NCI-H526 (cell line): Measurements from ENCODE around the gene GBE1.

Experiments
- DNase-seq, 2 experiments: peaks; one replicate each; lab custom pipeline; 2025; lab: John Stamatoyannopoulos, UW

GBE1 gene

DNA sequence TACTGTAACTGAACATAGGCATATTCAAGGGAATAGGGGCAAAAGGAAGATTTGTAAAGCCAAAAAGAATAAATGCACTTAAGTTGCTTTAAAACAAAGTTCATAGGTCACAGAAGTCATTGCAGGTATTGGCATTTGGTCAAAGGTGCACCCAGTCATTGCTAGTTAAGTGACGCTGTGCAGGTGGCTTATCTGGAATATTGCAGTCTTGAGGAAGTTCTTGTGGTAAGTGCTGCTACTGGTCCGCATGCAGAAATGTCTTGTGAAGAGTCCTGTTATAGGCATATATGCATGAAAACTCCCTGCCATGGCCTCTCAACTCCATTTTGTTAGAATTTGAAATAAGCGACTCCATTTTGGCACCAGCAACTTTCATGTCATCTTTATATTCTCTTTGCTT lies 293.1 kb downstream of the GBE1 start:
- DNase-seq = no peak

DNA sequence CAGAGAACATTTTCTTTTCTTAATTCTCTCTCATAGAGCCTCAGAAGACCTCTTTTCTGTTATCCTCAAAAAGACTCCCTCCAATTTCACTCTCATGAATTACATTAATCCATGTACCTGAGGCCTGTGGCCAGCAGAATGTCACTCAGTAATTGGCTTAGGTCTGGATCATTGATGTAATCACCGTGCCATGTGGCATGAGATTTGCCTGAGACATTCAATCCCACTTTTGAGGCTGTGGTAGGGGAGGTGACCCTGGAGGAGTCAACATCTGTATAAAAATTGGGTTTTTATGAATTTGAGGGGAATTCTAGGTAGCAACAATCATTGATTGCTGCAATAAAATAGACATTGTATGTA lies 295.3 kb downstream of the GBE1 start:
- DNase-seq = no peak

DNA sequence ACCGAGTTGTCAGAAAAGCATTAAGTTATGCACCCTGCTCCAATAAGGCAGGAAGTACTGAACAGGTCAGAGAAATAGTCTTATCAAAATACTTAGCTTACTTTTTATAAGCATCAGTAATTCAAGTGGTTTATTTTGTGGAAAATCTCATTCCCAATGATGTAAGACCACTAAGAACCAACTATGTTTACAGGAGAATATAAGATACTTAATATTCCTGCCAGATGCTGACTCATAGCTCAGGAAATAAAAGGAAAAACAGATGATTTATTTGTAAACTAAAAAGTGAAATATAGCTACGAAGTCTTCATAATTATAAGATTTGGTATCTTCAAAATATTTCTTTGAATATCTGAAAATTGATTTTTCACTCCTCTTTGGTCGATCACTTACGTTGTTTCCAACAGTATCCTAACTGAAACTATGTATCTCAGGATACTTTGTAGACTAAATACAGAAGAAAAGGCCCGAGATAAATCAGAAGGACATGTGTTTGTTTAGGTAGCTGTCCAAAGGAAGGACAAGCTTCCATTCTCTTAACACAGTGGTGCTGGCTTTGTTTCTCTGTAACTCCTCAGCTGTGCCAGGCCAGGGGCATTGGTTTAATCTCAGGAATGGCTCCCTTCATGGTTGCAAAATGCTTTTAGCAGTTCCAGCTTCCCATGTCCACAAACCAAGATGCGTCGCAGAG lies 295.8 kb downstream of the GBE1 start:
- no peak for DNase-seq

DNA sequence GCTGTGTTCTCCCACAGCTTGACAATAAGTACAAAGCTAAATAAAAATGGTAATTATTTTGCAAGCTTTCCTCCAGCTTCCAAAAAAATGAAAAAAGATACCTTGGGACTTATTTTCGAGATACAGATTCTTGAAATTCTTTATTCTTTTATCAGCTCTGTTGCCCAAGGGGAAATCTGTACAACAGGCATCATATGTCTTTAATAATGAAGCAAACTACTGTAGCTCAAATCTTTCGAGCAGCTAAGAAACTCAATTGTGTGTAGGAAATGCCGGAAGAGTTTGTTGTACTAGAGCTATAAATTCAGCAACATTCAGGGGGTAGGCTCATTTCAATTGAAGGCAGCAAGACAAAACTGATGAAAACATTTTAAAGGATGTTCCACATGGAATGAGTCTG lies 297.7 kb downstream of the GBE1 start:
- DNase-seq = no peak

DNA sequence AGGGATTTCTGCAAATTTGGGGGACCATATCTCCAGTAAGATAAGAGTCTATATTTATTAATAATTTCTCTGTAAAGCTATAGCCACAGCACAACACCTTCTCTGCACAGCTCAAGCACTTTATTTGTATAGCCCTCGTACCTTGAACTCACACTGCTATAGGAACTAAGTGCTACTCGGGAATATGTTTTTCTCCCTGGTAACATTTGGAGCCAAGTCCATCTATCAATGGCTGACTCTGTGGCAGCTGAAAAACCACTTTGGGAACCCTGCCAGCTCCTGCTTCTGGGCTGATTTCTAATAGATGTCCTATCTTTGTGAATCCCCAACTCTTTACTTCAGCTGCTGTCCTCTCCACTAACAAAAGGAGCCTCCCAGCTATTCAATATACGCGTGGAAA lies 298.5 kb downstream of the GBE1 start:
- no peak for DNase-seq

DNA sequence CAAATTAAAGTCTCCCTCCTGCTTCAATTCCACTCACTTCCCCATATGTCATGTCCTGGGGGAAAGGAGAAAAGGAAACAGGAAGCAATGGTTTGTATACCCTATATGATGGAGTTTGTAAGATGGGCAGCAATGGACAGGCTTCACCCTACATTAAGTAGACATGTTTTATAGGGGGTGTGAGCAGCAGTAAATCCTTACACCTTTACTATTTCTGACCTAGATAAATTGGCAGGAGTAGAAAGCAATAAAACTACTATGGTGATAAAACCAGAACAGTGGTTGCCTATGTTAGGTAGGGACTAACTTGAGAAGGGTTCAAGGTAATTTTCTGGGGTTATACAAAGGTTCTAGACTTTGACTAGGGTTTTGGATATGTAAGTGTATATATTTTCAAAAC lies 301.7 kb downstream of the GBE1 start:
- DNase-seq = no peak

DNA sequence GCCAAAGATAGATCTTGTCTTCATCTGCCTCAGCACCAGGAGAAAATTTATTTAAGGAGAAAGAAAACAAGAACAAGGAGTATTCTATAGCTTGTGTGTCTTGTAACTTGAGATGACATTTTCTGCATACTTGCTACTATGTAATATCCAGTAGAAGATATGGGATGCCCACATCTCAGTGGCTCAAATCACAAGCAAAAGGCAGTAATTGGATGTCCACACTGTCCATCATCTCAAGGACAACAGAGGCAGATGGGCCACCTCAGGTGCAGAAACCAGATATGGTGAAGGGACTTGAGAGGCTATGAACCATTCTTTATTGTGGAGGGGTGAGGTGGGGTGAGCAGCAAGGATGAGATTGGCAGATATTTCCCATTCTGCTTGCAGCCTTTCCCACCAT lies 309.0 kb downstream of the GBE1 start:
- no peak for DNase-seq

DNA sequence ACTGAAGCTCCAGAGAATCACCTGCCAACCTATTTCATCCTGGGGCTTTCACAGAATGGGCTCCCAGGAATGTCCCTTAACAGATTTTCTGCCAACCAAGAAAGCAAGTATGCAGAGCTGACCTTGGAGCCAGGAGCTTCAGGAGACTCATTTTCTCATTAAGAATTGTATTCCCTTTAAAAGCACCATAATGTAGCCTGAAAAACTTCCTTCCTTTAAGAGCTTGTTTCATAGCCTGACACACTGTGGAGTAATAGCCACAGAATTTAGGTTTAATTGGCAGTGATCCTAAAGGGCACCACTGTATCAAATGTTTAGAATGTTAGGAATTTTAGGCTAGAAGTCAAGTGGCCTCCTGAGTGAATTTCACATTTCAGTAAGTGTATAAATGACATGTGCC lies 309.8 kb downstream of the GBE1 start:
- DNase-seq = no peak

DNA sequence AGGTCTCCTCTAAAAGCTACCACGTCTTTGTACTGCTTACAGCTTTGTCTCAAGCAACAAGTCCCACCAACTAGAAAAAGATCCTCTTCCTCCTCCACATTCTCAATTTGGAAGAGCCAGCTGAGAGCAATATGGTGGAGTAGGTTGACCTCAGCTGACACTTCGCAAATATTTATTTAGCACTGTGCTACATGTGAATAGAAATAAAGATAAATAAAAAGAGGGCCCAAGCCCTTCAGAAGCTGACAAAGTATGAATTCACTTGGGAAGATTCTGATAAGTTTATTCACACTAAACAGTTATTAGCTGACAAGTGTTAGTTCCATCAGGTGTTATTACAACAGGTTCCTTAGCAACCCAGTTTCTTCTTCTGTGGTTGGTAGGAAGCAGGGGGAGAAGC lies 310.3 kb downstream of the GBE1 start:
- DNase-seq = no peak

DNA sequence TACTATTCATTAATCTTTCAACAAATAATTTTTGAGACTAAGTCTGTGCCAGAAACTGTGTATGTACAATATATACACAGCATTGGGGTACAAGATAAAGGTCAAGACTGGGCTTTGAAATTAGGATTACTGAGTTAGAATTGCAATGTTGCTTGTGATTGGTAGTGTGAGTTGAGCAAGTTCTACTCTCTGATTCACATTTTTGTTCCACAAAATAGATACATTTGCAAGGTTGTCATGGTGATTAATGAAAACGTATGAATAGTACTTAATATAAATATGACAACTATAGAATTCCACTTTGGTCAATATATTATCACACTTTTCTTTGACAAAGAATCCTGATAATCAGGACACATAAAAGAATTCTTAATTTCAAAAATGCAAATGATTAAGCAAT lies 314.6 kb downstream of the GBE1 start:
- no peak for DNase-seq

DNA sequence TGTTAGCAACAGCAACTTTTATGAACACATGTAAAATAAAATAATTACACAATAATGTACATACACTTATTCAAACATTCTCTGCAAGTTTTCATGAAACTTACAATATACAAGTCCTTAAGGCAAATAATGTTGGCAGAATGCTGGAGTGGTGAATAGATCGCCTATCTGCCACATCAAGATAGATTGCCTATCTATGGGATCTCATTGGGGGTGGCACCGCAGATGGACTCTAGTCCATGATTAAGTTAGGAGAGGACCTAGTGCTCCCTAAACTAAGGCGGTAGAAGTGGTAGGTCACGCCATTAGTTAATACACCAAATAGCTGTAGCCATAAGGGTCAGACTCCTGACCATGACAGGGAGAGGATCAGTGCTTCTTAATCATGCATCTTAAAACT lies 315.7 kb downstream of the GBE1 start:
- no peak for DNase-seq

DNA sequence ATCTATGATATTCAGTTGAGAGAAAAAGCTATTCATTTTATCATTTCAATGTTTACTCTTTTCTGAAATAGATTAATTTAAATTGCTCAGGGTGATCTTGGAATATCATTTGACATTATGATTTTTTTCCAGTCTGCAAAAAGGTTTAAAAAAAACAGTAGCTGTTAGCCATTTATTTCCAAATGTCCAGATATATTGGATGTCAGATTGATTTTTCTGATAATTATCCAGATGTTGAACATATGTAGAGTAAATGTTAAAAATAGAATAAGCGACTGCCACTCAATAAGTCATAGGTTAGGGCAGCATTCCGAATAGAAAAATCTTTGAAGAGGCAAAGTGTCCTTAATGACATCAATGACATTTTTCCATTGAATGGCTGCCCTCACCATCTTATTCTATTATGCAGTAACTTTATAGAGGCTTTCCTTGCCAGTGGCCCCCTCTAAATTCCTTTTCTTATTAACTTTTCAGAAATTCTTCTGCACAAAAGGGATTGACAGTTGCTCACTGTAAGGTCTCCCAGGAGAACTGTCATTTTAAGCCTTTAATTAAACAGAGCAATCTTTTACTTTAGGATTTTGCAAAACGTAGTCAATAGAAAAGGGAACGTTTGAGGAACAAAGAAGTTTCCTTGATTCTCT lies 316.5 kb downstream of the GBE1 start:
- no peak for DNase-seq

DNA sequence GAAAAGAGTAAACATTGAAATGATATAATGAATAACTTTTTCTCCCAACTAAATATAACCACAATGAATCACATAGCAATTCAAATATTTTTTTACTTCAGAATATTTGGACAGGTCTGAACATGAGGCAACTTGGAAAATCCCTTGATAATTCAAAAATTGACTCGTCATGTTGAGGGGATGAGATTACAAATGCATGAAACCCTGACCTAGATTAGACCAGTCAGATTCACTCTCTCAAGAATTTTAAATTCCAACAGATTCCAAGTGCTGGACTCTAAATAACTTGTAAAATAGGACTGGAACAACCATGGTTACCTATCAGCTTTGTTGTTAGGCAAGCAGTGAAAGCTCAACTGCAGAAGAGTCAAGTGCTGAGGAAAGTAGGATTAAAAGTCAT lies 317.5 kb downstream of the GBE1 start:
- no peak for DNase-seq

DNA sequence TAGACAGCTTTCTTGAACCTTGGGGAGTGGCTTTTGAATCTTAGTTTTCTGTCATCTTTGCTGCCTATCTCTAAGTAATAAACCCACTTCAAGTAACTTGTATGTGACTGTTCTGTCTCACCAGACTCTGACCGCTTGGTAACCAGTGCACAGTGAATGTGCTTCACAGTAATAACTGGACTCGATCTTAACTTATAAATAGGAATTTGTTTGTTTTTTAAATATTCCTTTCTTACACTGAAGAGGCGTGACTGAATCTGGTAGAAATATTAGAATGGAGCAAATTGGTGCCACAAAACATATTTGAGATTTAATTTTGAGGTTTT lies 318.0 kb downstream of the GBE1 start:
- DNase-seq = no peak

DNA sequence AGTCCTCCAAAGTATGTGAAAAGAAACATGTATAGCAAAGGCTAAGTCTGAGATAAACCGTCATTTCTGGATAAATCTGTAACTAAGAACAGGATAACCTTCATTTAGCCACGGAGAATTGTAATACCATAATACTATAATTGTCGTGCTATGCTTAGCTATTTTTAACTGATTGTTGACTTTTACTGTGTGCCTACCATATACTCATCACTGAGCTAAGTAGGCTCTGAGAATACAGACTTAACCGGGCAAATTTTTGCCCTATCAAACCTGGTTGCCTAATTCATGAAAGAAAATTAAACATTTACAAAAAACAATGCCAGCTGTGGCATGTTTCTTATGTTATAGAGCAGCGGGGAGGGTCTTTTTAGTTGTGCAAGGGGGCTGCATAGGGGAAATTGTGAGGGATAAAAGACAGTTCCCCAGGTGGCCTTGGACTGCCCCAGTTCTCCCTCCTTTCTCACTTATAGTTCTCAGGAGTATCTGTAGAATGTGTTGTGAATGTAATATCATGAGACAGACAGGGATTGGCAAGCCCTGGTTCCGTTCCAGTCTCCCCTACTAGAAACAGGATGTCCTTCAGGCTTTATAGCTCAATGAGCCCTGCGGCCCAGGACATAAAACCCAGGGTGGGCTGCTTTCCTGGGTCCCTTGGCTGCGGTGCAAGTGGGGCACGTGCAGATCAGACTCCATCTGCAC lies 318.5 kb downstream of the GBE1 start:
- DNase-seq = no peak

DNA sequence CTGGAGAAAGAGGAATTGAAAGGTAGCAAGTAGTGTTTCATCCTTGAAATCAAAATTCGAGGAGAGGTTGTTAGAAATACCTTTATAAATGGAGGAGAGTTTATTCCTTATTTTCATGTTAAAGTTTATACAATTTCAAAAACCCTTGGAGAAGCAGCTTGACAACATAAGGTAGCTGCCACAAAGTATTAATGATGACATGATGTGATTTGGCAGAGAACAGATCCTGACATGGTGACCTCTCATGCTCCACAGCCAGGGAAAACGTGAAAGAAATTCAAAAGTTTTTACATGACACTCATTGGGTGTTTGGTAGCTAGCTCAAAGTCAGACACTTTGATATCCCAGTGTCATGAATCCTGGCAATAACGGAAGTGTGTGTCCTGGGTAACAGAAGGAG lies 320.8 kb downstream of the GBE1 start:
- DNase-seq = no peak
